Muscle layer of duodenum (tissue), 2 donors: Measurements from ENCODE around the gene AIP.
"Not testable (repeated sequence)": the region's sequence is repeated elsewhere in the genome, so short reads cannot be mapped to it uniquely, and the experiment has no call there.

Experiments used
- H3K27ac ChIP-seq: one replicate; pipeline ENCODE4 v1.7.0; 2013; ENCODE audit warnings: mild to moderate bottlenecking, low read length
- H3K27me3 ChIP-seq: one replicate; pipeline ENCODE4 v1.7.0; 2013; ENCODE audit warnings: low read depth, mild to moderate bottlenecking, control low read depth, low read length
- H3K36me3 ChIP-seq, 2 donors: one replicate each; pipeline ENCODE4 v1.7.0; 2013; ENCODE audit warnings: low read length in 2 of 2, control low read depth in 1 of 2, mild to moderate bottlenecking in 1 of 2; ENCODE audit not compliant: insufficient read depth in 2 of 2, control insufficient read depth in 1 of 2
- H3K4me1 ChIP-seq, 2 donors: one replicate each; pipeline ENCODE4 v1.7.0; 2013; ENCODE audit warnings: low read length in 2 of 2, mild to moderate bottlenecking in 2 of 2, control low read depth in 1 of 2, moderate library complexity in 1 of 2; ENCODE audit not compliant: insufficient read depth in 2 of 2, control insufficient read depth in 1 of 2
- H3K4me3 ChIP-seq, 2 donors: one replicate each; pipeline ENCODE4 v1.7.0; 2013; ENCODE audit warnings: low read length in 2 of 2, low read depth in 1 of 2, mild to moderate bottlenecking in 1 of 2
- H3K9me3 ChIP-seq, 2 donors: one replicate each; pipeline ENCODE4 v1.7.0; 2013; ENCODE audit warnings: low read length in 2 of 2, control low read depth in 1 of 2, mild to moderate bottlenecking in 1 of 2; ENCODE audit not compliant: control insufficient read depth in 1 of 2
- donor health status: healthy.

The AIP gene

GRCh38 chr11:67506426-67507051 is 23.7 kb downstream of the AIP start:
- H3K27me3 ChIP-seq = no peaks in the 10 kb centered on the region
- peak overlapping the region; percentile 88 for H3K27ac ChIP-seq
- no peaks in the 10 kb centered on the region for H3K9me3 ChIP-seq
- peaks cover 11 to 39% of the 10 kb centered on the region in 2 donors for H3K4me1 ChIP-seq
- peak overlapping the region in 1 of 2 donors; percentile 16 for H3K4me3 ChIP-seq
- H3K36me3 ChIP-seq = peaks cover 5 to 15% of the 10 kb centered on the region in 2 donors

GRCh38 chr11:67507242-67507863 is 24.5 kb downstream of the AIP start:
- Histone ChIP-seq H3K9me3 (no peaks in the 10 kb centered on the region), H3K4me1 (peaks cover 11 to 39% of the 10 kb centered on the region in 2 donors), H3K36me3 (peaks cover 3 to 7% of the 10 kb centered on the region in 2 donors), H3K4me3 (peak overlapping the region; percentile 73 to 90), H3K27ac (peak overlapping the region; percentile 88), H3K27me3 (no peaks in the 10 kb centered on the region)

GRCh38 chr11:67507864-67508485 is 25.1 kb downstream of the AIP start, which contains the start of gene CDK2AP2:
Gene CDK2AP2, minus strand, starts transcription at chr11:67508162. Its CDS starts 80 bp downstream, at chr11:67508082.
- H3K4me1 ChIP-seq = peaks cover 11 to 39% of the 10 kb centered on the region in 2 donors
- peaks cover 0 to 6% of the 10 kb centered on the region in 2 donors for H3K36me3 ChIP-seq
- H3K27me3 ChIP-seq = no peaks in the 10 kb centered on the region
- no peaks in the 10 kb centered on the region for H3K9me3 ChIP-seq
- H3K27ac ChIP-seq = peak within 1 kb of the TSS; percentile 88
- H3K4me3 ChIP-seq = peak within 1 kb of the TSS; percentile 73 to 90

GRCh38 chr11:67508486-67509121 is 25.8 kb downstream of the AIP start:
- Histone ChIP-seq H3K4me1 (peaks cover 11 to 39% of the 10 kb centered on the region in 2 donors), H3K9me3 (no peaks in the 10 kb centered on the region), H3K27ac (peak overlapping the region; percentile 85), H3K4me3 (peak overlapping the region; percentile 66 to 90), H3K36me3 (peaks cover 0 to 6% of the 10 kb centered on the region in 2 donors), H3K27me3 (no peaks in the 10 kb centered on the region)

- Histone ChIP-seq H3K9me3 (no peaks in the 10 kb centered on the region), H3K27me3 (no peaks in the 10 kb centered on the region), H3K4me3 (no peak overlapping the region), H3K36me3 (peaks cover 0 to 6% of the 10 kb centered on the region in 2 donors), H3K27ac (no peak overlapping the region), H3K4me1 (peaks cover 11 to 27% of the 10 kb centered on the region in 2 donors)
Observed at GRCh38 chr11:67510023-67510345, 27.2 kb downstream of the AIP start.

GRCh38 chr11:67511558-67511957 is 28.7 kb downstream of the AIP start:
- H3K27me3 ChIP-seq, H3K36me3 ChIP-seq, H3K27ac ChIP-seq, H3K9me3 ChIP-seq, H3K4me3 ChIP-seq: not testable (repeated sequence)
- H3K4me1 ChIP-seq = peaks cover 7 to 14% of the 10 kb centered on the region in 2 donors

GRCh38 chr11:67514116-67514515 is 31.3 kb downstream of the AIP start:
- Histone ChIP-seq H3K4me3 (no peak overlapping the region), H3K27ac (no peak overlapping the region), H3K36me3 (no peaks in the 10 kb centered on the region), H3K4me1 (no peaks in the 10 kb centered on the region), H3K27me3 (no peaks in the 10 kb centered on the region), H3K9me3 (no peaks in the 10 kb centered on the region)

- H3K27ac ChIP-seq = no peak overlapping the region
Observed at GRCh38 chr11:67516806-67517205, 34.0 kb downstream of the AIP start.

GRCh38 chr11:67517784-67518552 is 35.1 kb downstream of the AIP start:
- Histone ChIP-seq H3K27me3 (no peaks in the 10 kb centered on the region), H3K9me3 (no peaks in the 10 kb centered on the region), H3K4me3 (no peak overlapping the region), H3K4me1 (no peaks in the 10 kb centered on the region), H3K27ac (no peak overlapping the region), H3K36me3 (no peaks in the 10 kb centered on the region)

More at GRCh38 chr11:67516806-67517205, 34.0 kb downstream of the AIP start:
- H3K36me3 ChIP-seq = no peaks in the 10 kb centered on the region
- no peaks in the 10 kb centered on the region for H3K9me3 ChIP-seq
- no peaks in the 10 kb centered on the region for H3K4me1 ChIP-seq
- no peak overlapping the region for H3K4me3 ChIP-seq
- H3K27me3 ChIP-seq = no peaks in the 10 kb centered on the region

GRCh38 chr11:67519726-67520125 is 36.9 kb downstream of the AIP start:
- no peaks in the 10 kb centered on the region for H3K4me1 ChIP-seq
- H3K27me3 ChIP-seq = no peaks in the 10 kb centered on the region
- no peaks in the 10 kb centered on the region for H3K9me3 ChIP-seq
- H3K36me3 ChIP-seq = no peaks in the 10 kb centered on the region
- no peak overlapping the region for H3K4me3 ChIP-seq
- H3K27ac ChIP-seq = no peak overlapping the region
